ENCODE measurements around the gene GATAD2B.

DNA sequence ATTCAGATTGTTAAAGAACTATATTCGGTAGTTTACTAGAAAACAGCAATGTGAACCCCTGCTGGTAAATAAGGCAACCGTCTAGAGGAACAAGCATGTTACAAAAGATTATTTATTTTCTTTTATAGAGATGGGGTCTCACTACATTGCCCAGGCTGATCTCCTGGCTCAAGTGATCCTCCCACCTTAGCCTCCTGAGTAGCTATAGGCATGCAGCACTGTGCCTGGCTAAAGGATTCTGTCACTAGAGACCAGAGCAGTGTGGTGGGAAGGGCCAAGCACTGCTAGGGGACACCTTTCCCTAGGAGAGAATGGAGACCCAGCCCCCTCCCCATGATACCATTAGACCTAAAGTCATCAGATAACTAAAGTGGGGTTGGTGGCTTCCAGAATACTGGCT lies 118.7 kb downstream of the GATAD2B start:
- TF ChIP-seq, protein P1, sequence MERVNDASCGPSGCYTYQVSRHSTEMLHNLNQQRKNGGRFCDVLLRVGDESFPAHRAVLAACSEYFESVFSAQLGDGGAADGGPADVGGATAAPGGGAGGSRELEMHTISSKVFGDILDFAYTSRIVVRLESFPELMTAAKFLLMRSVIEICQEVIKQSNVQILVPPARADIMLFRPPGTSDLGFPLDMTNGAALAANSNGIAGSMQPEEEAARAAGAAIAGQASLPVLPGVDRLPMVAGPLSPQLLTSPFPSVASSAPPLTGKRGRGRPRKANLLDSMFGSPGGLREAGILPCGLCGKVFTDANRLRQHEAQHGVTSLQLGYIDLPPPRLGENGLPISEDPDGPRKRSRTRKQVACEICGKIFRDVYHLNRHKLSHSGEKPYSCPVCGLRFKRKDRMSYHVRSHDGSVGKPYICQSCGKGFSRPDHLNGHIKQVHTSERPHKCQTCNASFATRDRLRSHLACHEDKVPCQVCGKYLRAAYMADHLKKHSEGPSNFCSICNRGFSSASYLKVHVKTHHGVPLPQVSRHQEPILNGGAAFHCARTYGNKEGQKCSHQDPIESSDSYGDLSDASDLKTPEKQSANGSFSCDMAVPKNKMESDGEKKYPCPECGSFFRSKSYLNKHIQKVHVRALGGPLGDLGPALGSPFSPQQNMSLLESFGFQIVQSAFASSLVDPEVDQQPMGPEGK (CRISPR knock-in tag; IDR thresholded peaks at IDR 0.05; ENCODE audit: borderline replicate concordance): no peak
- TF ChIP-seq ARNTL (CRISPR knock-in tag; IDR thresholded peaks at IDR 0.05; ENCODE audit: borderline replicate concordance, low read depth): no peak
- TF ChIP-seq OSR1 (CRISPR knock-in tag; IDR thresholded peaks at IDR 0.05): no peak
- TF ChIP-seq ZFP30 (CRISPR knock-in tag; IDR thresholded peaks at IDR 0.05): no peak
- no peak for TF ChIP-seq ZNF565 (CRISPR knock-in tag; conservative IDR thresholded peaks at IDR 0.05; ENCODE audit: low read depth)
- no peak for TF ChIP-seq CREB5 (CRISPR knock-in tag; IDR thresholded peaks at IDR 0.05; ENCODE audit: low read depth)
- no peak for TF ChIP-seq ZNF70 (CRISPR knock-in tag; IDR thresholded peaks at IDR 0.05)
- TF ChIP-seq PPARA (CRISPR knock-in tag; IDR thresholded peaks at IDR 0.05; ENCODE audit: borderline replicate concordance): no peak
